GM18511 (cell line): ENCODE measurements around the gene RPS26.
"Not testable (repeated sequence)": the region's sequence is repeated elsewhere in the genome, so short reads cannot be mapped to it uniquely, and the experiment has no call there.

Experiments
- ATAC-seq: cut with Tn5 transposase; IDR thresholded peaks from one replicate; pipeline ENCODE4 v1.9.1; 2021; ENCODE audit warnings: mild to moderate bottlenecking, moderate library complexity; ENCODE audit not compliant: unreplicated experiment

The RPS26 gene

DNA sequence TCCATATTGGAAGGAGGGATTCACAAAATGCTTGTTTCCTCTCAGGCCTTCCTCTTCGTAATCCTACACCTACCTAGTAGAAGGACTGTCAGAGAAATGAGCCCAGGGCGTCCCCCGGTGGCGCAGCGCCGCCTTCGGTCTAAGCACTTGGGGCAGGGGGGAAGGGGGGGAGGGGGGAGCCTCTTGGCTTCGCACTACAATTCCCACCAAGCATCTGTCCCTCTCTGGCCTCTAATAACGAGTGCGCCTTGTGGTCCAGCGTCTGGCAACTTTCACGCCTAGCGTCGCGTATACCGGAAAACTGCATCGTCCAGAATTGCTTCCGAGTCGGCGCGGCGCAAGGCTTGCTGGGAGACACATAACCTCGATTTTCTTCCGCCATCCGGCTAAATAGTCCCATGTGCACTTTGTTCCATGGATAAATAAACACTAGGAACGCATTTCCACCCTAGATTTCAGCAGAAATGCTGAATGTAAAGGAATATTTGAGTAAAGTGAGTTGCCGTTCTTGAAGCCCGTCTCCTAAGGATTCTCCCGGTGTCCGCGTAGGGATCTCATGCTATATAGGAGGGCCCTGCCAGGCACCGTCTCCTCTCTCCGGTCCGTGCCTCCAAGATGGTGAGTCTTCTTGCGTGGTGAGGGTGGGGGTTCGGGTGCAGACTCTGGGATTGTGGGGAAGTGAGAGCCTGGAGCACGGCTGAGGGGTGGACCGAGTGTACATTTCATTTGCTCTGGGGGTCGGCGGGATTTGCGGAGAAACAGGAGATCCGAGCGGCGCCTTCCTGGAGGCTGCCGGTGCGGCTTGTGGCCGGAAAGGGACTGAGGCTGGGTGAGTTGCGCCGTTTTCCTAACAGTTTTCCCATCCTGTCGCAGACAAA, at the start of gene RPS26:
Gene RPS26 (plus strand): TSS at position 367 of the 878 bp plus-strand sequence. CDS start 249 bp downstream, at position 616.
- peak; percentile 94 for ATAC-seq

DNA sequence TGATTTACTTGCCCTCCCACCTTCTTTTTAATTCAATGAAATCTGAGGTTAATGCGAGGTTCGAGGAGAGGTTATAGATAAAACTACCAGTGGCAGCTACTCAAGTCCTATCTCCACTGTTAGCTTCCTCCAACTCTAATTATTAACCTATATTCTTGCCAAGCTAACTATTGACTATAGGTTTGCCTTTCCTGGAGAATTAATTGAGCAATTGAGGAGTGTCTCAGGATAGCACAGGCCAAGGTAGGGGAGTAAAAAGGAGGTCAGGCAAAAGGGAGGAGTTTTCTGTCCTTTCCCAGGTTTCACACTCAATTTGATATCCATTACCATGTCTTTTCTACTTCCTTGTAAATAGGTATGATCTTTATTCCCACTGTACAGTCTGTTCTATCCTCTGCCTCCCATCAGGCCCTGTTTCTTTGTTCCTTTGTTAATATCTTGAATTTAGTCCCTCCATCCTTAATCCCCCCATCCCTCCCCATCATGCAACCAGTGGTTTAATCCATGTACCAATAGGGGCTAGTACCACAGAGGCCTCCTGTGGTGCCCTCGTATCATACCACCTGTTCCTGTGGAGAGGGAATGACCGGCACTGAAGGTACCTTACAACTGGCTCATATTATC, 48.4 kb upstream of the RPS26 start:
- no peak for ATAC-seq

DNA sequence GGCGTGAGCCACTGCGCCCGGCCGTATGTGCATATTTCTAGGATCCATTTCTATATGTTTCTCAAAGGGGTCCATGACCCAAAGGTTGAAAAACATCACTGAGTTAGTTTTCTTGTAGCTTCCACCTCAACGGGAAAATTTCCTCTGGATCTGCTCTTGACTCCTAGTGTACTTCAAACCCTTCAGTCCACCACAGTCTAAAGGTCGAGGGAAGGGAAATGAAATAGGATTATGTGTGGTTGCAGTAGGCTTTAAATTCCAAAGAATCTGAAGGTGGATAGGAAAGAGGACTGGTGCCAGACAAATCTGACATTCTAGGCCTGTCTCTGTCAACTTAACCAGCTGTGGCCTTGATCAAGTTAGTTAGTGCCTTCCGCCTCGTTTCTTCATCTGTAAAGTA, 46.4 kb upstream of the RPS26 start:
- no peak for ATAC-seq

DNA sequence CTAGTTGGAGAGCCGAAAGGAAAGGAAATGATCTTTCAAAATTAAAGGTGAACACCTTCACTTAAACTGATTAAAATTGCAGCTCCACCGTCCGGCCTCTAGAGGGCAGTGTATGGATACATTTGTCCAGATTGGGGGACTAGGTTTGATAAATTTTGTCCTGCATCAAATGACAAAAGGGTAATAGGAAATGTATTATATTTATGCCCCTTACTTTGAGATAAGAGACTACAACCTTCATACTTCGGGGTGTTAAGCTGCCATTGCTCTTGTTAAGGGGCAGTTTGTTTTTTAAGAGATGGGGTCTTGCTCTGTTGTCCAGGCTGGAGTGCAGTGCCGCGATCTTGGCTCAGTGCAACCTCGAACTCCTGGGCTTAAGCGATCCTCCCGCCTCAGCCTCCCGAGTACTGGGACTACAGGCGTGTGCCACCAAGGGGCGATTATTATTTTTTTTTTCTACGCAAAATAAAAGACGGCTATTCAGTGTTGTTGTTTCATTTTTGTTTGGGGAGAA, 45.5 kb upstream of the RPS26 start:
- no peak for ATAC-seq

DNA sequence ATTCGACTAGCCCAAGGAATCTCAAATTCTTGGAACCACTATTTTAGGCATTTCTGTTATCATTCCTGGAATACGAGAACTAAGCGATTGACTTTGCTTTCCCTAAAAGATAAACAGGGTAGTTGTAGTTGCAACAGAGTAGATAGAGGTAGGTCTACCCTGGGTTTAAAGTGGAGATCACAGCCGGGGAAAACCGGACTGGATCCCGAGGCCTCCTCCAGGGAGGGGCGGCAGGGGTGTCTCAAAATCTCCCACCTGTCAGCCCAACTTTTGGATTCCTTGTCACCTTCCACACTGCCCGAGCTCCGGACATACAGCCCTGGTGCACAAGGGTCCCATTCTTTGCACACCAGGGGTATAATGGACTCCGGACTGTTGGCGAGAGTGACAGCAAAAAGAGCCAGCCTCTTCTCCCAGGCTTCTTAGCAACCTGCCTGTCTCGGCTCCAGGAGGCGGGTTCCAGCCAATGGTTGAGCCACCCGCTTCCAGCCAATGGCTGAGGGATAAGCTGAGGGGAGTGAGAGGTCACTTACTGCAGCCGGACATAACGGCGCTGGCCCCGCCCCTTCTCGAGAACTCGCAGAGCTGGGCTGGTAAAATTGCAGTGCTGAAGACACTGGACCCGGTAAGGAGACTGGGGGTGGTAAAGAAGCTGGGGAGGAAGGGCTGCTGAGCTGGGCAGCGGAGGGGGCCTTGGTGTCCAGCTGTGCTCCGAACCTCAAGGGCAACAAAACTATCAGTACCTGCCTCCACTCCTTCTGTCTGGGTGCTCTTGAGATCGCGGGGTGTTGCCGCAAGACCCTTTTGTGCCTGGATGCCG, 44.8 kb upstream of the RPS26 start, which contains the start of gene SUOX:
Gene SUOX (plus strand): TSS at position 562 of the 820 bp plus-strand sequence. CDS start 4,946 bp downstream, outside the sequence.
- peak; percentile 99 for ATAC-seq

DNA sequence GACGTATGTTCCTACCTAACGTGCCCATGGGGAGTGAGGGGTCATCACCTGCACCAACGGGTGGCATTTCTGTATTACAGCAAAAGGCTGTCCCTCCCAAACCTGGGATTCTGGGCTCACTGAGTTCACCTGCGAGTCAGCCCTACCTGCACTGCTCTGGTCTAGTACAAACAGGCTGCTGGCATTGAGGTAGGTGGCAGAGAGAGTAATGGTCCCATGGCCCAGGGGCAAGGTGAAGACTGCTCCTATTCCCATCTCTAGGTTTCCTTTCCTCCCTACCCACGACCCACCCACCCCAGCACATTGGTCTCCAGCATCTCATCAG, 44.2 kb upstream of the RPS26 start:
- ATAC-seq: peak; percentile 12

DNA sequence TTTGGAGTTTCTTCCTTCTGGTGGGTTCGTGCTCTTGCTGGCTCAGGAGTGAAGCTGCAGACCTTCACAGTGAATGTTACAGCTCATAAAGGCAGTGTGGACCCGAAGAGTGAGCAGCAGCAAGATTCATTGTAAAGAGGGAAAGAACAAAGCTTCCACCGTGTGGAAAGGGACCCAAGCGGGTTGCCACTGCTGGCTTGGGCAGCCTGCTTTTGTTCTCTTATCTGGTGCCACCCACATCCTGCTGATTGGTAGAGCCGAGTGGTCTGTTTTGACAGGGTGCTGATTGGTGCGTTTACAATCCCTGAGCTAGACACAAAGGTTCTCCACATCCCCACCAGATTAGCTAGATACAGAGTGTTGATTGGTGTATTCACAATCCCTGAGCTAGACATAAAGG, 42.2 kb upstream of the RPS26 start:
- ATAC-seq: not testable (repeated sequence)

DNA sequence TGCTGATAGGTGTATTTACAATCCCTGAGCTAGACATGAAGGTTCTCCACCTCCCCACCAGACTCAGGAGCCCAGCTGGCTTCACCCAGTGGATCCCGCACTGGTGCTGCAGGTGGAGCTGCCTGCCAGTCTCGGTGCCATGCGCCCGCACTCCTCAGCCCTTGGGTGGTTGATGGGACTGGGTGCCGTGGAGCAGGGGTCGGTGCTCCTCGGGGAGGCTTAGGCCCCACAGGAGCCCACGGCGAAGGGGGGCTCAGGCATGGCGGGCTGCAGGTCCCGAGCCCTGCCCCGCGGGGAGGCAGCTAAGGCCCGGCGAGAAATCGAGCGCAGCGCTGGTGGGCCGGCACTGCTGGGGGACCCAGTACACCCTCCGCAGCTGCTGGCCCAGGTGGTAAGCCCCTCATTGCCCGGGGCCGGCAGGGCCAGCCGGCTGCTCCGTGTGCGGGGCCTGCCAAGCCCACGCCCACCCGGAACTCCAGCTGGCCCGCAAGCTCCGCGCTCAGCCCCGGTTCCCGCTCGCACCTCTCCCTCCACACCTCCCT, 41.6 kb upstream of the RPS26 start:
- ATAC-seq: not testable (repeated sequence)

DNA sequence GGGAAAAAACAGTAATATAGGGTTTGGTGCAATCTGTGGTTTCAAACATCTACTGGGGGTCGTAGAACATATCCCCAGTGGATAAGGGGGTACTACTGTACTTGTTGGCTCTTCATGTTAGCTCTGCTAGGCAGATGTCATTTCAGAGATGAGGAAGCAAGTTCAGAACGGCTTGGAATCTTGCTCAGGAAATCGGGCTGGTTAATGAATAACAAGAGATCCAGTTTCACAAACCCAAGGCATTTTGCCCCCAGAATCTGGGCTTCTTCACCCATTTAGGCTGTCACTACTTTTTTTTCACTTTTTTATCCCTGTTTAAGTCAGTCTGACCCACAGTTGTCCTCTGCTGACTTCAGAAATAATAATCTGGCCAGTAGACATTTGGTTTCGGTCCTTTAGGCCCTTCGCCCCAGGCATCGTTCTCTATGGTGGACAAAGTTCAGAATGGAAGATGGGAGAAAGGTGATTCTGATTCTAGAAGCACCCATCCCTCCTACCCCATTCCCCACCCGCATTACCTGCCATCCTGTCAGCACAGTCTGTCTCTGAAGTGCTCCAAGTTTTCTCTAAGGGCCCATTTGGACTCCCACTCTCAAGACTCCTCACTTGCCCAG, 40.1 kb upstream of the RPS26 start:
- no peak for ATAC-seq

DNA sequence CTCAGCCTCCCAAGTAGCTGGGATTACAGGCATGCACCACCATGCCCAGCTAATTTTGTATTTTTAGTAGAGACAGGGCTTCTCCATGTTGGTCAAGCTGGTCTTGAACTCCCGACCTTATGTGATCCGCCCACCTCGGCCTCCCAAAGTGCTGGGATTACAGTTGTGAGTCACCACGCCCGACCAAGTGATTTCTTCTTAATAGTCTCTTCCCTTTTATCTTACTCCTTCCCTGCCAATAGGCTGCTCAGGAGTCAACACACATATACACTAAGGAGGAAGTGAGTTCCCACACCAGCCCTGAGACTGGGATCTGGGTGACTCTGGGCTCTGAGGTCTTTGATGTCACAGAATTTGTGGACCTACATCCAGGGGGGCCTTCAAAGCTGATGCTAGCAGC, 38.3 kb upstream of the RPS26 start:
- ATAC-seq: not testable (repeated sequence)

DNA sequence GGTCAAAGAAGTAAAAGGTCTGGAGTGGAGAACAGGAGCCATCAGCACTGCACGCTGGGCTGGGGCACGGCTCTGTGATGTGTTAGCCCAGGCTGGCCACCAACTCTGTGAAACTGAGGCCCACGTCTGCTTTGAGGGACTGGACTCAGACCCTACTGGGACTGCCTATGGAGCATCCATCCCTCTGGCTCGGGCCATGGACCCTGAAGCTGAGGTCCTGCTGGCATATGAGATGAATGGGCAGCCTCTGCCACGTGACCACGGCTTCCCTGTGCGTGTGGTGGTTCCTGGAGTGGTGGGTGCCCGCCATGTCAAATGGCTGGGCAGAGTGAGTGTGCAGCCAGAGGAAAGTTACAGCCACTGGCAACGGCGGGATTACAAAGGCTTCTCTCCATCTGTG, 37.5 kb upstream of the RPS26 start:
- no peak for ATAC-seq

DNA sequence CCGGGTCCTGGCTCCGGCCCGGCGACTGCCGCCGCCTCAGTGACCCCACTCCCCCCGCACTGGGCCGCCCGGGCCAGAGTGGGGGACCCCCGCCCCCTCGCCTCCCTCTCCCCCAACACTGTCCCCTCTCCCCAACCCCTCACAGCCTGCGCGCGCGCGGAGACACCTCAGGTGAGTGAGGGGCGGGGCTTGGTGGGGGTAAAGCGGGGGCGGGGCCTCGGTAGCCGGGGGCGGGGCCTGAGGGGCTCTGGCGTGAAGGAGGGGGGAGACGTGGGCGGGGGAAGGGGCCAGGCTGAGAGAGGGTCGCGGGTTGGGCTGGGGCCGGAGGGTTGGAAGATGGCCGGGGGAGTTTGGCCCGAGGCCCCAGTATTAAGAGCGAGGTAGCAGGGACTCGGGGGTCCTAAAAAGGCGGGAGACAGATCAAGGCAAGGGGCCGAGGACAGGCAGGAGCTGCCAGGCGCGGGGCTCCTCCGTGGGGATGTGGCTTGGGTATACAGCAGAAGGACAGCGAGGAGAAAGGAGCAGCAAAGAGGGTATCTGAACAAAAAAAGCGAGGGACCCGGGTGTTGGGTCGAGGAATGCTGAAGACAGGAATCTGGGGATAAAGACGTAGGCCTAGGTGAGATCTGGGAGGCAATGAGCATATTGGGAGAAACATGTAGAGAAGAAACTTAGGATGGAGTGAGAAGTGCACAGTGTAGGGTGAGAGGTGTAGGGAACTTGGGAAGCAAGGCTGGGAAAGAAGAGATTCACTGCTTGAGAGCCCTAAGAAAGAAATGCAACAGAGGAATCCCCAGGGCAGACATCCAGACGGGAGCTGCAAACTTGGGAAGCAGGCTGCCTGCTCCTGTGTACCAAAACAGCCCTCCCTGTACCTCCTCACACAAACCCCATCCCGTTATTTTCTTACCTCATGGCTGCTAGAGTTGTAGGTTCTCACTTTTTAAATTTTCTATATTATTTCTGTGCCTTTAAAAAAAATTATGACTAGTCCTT, 33.9 kb upstream of the RPS26 start:
- ATAC-seq: peak; percentile 68

DNA sequence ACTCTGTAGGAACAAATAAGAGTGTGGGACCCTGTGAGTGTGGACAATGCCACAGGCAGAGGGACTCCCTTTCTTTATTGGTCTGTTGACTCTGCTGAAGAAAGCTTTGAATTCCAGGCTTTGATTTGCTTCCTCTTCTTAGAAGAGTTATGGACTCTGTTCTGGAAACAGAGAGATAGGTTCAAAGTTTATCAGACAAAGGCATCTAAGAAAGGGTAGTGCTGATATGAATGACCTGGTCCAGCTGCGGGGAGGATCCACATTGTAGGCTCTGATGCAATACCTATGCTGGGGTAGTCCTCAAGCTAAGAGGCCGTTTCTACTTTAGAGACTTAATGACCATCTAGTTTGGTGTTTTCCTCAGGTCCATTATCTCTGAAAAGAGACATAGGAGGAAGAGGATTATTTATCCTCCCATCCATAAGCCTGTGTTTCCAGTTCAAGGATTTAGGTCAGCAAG, 31.6 kb upstream of the RPS26 start:
- no peak for ATAC-seq

DNA sequence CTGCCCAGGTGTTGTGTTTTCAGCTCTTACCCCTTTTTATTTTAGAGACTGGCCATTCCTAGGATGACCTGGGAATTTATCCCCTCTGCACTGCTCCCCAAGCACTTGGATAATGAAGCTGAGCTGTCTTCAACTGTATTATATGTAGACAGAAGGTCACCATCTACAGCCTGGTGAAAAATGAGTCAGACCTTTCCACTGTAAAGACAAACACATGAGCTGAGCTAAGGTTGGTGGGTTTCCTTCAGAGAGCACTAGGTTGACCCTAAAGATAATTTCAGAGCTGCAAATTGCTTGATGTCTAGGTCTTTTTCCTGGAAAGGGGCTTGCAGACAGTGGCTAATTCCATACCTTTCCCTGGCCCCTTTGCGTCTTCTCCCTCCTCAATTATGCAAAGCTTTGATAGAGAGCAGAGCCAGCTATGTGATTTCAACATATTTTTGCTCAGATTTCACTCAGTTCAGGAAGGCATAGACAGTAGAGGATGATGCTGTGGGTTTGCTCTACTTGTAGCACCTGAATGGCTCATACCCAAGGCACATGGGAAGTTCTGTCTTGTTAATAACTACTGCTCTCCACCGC, 30.1 kb upstream of the RPS26 start:
- no peak for ATAC-seq

DNA sequence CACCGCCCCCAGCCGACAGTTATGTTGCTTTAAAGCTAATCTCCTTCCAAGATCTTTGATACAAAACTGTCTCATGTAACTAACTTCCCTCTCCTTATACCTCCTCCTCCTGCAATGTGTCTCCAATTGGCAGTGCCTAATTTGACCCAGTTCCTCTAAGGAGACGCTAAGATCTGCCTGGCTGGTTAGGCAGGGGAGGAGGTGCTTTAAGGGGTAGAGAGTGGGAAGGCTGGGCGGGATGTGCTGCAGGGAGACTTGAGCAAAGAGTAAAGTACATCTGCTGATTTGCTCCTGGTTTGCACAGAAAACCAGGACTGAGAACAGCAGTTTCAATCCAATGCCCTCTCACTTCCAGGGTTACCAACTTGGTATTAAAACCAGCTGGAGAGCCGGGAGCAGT, 28.2 kb upstream of the RPS26 start:
- ATAC-seq: no peak

DNA sequence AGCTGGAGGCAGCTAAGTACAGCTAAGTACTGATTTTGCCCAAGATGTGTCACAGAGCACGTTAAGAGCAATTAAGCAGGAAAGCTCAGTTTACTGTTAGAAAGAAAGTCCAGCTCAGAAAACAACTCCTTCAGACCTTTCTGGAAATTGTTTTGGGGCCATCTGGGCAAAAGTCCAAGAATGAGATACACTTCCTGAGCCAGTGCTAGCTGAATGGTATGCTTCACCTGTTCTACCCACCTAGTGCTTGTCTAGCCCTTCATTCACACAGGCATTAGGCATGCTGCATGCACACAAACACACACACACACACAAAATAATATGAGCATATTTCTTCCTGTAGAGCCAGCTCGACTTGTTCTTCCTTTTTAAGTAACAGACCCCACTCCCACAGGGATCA, 27.5 kb upstream of the RPS26 start:
- ATAC-seq: no peak

DNA sequence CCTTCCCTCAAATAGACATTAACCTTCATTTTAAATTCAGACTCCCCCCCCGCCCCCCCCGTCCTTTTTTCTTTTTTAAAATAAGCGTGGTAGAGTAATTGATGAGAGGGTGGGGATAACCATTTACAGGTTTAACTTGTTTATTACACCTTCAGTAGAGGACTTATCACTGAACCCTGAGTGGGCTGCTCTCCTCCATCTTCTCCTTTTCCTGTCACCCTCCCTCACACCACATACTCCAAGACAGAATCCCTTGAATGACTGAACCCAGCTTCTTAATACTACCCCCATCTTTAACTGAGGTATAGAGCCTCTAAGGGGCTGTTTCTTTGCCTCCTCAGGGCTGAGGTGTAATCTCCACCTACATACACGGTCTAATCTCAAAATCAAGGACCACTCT, 24.5 kb upstream of the RPS26 start:
- no peak for ATAC-seq

DNA sequence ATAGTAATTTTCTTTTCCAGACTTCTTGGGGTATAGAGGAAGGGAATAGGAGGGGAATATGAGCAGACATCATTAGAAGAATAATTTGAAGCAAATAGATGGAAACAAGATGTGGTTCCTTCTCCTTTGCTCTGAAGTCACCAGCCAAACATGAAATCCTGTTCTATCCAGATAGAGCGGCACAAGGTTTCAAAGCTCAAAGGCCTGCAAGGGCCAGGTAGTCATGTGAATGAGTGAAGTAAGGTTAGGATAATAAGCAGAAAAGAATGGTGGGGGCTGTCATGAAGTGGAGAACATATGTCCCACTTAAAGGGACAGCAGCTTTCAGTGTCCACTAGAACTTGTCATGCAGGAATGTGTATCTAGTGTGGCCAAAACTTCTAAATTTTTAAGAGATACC, 23.4 kb upstream of the RPS26 start:
- ATAC-seq: no peak
